Brain pericyte (primary cell): ENCODE data around the gene DNAH6.
"Not testable (repeated sequence)": the region's sequence is repeated elsewhere in the genome, so short reads cannot be mapped to it uniquely, and the experiment has no call there.

Source experiments
- DNase-seq: peaks from one replicate; pipeline ENCODE4 v3.0.0-alpha.2; 2012; ENCODE audit warnings: low read depth, low spot score

DNAH6 gene

DNA sequence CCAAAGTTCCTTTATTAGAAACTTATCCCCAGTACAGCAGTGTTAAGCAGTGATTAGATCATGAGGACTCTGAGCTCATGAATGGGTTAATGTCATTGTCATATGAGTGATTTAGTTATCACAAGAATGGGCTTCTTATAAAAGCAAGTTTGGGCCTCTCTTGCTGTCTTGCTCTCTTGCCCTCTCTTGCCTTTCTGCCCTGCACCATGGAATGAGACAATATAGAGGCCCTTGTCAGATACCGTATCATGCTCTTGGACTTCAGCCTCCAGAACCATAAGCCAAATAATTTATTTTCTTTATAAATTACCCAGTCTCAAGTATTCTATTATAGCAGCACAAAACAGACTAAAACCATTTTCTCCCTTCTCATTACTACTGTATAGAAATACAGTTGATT is 238.8 kb downstream of the DNAH6 start:
- no peak for DNase-seq

DNA sequence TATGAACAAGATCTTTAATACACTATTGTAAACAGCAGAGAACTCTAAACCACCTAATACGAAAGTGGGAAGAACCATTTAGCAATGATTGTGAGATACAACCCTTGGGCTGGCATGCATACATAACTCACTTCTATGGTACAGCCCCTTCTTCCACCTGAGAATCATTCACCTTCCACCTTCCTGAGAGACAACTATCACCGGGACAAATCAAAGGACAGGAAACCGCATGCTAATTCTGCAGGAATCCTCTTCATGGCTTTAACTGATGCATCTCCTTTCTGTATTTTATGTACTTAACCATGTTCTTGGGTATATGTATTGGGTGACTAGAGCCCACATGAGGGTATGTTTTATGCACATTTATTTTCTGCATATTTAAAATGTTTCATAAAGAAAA is 241.3 kb downstream of the DNAH6 start:
- DNase-seq, result no peak

DNA sequence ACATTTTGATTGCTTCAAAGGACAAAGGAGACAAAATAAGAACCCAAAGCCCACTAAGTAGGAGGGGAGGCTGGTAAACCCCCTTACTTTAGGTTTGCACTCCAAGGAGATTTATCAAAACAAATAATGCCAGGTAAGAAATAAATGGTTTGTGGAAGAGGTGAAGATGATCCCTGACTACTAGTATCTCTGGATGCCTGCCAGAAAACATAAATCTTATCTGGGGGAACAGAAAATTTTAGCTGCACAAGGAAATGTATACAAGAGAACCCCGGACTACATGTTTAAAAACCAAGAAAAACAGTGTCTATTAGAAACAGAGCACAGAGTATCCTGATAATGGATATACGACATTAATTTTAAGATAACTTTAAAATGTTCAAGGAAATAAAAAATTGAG is 250.5 kb downstream of the DNAH6 start:
- DNase-seq, result no peak

DNA sequence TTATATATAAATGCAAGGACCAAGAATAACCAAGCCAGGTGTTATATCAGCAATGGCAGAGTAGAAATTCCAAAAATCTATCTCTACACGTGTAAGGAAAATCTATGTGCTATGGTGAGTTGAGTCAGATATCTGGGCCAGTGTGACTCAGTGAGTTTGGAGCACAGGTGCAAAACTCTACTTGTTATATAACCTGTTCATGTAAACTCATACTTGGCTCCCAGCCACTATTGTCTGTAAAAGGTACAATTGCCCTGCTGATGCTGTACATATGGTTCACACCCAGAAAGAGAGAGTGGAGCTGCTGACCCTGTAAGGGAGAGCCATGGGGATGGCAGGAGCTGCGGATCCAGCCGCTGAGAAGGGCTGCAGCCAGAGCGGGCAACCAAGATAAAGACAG is 252.5 kb downstream of the DNAH6 start:
- no peak for DNase-seq

DNA sequence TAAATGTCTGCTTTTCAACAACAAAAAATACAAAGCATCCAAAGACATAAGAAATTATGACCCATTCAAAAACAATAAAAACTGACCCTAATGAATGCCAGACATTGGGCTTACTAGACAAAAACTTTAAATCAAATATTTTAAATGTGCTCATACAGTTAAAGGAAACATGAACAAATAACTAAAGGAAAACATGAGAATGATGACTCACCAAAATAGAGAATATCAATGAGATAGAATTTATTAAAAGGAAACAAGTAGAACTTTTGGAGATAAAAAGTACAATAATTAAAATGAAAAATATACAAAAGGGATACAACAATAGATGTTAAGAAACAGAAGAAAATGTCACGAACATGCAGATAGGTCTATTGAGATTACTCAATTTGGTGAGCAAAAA is 254.0 kb downstream of the DNAH6 start:
- DNase-seq, result no peak

DNA sequence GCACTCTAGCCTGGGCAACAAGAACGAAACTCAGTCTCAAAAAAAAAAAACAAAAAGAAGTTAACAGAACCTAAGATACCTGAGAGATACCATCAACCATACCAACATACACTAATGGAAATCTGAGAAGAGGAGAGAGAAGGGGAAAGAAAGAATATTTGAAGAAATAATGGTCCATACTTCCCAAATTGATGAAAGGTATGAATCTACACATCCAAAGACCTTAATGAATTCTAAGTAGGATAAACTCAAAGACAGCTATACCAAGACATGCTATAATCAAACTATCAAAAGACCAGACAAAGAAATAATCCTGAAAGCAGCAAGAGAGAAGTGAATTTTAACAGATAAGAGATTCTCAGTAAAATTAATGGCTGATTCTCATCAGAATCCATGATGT is 255.0 kb downstream of the DNAH6 start:
- DNase-seq, result no peak

DNA sequence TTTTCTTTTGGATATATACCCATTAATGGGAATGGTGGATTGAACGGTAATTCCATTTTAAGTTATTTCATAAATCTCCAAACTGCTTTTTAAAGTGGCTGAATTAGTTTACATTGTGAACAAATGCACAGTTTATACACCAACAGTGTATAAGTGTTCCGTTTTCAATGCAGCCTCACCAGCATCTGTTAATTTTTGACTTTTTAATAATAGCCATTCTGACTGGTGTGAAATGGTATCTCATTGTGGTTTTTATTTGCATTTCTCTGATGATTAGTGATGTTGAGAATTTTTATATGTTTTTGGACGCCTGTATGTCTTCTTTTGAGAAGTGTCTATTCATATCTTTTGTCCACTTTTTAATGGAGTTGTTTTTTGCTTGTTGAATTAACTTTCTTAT is 257.3 kb downstream of the DNAH6 start:
- DNase-seq, result not testable (repeated sequence)

DNA sequence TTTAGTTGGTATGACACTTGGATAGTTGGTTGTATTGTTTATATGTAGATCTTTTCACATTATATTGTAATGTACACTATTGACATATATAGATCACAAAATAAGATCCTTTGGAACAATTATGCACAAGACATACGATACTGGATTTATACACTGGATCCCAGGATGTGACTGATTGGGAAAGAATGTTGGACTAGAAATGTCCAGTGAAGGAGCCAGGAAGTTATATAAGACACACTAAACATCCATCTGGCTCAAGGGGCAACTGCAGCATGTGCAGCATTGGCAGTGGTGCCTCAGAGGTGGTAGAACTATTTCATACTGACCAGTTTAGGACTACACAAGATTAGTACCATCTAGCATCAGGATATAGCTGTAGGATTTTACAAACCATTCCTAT is 259.7 kb downstream of the DNAH6 start:
- DNase-seq, result no peak

DNA sequence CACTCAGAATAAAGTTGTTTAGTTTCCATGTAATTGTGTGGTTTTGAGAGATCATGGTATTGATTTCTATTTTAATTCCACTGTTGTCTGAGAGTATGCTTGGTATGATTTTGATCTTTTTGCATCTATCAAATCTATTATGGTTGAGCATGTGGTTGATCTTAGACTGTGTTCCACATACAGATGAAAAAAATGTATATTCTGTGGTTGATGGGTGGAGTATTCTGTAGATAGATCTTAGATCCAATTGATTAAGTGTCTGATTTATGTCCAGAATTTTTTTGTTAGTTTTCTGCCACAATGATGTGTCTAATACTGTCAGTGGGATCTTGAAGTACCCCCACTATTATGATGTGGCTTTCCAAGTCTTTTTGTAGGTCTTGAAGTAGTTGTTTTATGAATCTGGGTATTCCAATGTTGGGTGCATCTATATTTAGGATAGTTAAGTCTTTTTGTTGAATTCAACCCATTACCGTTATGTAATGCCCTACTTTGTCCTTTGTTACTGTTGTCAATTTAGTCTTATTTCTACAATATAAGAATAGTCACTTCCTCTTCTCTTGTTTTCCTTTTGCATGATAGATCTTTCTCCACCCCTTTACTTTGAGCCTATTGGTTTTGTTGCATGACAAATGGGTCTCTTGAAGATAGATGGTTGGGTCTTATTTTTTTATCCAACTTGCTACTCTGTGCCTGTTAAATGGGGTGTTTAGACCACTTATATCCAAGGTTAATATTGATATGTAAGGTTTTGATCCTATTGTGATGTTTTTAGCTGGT is 262.8 kb downstream of the DNAH6 start:
- DNase-seq, result no peak

DNA sequence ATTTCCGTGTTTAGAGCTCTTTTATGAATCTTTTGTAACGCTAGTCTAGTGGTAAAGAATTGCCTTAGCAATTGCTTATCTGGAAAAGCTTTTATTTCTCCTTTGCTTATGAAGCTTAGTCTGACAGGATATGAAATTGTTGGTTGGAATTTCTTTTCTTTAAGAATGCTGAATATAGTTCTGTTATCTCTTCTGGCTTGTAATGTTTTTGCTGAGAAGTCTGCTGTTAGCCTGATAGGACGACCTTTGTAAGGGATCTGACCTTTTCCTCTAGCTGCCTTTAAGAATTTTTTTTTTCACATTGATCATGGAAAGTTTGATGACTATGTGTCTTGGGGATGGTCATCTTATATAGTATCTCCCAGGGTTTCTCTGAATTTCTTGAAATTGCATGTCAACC is 263.5 kb downstream of the DNAH6 start:
- no peak for DNase-seq

DNA sequence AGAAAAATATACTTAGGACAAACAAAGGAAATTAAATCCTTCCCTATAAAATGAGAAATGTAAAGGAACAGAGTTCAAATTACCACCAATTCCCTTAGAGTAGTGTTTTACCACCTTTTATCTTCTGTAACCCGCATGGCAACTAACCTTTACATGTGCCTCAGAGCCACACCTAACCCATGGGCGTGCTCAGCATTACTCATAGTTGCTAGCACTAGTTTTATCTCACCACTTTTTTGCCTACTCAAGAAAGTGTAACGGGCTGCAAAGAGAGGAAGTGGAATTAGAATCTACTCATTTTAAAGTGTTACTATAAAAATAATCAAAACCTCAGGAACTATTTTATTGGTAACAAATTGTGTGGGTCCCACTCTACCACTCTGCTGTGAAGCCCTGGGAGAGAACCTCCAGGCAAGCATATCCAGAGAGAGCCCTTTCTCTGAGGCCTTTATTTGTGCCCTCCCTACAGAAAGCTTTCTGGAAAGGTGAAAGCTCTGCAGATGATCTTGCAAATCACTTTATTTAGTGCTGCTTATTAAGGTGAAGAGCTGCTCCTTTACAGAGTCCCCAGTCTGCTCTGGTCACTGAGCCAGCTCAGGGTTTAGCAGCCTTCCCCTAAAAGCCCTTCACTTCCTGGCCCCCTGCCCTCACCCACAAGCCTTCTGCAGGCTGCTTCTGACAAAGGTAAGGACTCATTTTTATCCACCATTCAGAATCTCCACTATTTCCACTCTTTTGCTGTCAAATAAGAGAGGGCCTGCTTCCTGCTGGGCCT is 265.8 kb downstream of the DNAH6 start:
- no peak for DNase-seq

DNA sequence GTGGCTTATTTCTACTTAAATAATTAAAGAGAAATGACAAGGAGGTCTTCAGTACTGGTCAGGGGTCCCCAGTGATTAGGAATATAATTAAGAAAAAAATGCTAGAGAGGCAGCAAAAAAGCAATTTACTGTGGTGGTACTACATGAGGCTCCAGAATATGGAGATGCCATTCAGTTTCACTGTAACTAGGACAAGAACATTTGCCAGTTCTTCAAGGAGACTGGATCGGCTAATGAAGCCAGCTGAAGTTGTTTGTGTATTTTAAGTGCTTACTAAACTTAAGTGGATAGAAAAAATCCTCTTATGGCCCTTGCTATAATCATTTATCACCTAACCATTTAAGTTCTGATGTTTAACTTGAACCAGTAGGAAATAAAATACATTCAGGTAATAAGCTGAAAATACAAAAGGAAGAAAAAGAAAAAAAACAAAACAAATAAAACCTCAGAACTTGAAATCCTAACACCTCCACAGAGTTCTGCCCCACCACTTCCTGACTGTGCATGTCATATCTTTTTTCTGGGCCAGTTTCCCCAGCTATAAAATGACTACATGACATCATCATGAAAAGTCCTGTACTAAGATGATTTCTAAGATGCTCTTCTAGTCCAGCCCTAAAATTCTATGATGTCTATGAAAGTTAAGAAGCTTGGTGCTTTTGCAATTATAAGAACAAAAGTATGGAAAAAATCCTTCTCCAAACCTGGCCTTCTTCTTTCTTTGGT is 266.6 kb downstream of the DNAH6 start:
- DNase-seq, result no peak

DNA sequence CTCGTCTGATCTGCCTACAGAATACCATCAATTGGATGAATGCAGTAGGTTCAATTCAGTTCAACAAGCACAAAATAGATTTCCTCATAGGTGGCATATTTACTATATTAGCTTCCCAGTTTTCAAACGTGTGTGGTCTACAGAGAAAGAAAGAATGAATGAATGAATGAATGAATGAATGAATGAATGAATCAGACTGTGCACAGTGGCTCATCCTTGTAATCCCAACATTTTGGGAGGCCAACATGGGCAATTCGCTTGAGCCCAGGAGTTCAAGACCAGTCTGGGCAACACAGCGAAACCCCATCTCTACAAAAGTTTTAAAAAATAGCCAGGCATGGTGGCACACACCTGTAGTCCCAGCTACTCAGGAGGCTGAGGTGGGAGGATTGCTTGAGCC is 269.7 kb downstream of the DNAH6 start:
- DNase-seq, result no peak

DNA sequence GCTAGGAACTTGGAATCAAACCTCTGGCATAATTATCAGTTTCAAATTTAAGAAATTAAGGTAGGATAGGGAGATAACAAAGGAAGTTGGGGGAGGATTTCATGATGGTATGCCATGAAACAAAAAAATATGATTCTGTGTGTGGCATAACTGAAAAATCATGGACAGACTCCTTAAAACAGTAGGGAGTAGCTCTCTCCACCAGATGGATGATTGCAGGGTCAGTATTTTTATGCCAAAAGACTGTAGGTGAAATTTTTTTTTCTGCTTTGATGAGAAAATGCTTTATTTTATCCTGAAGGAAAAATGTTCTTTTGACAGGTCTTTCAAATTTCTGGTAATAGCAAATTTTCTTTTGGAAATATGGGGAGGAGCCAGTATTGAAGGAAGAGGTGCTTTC is 270.3 kb downstream of the DNAH6 start:
- DNase-seq, result no peak

DNA sequence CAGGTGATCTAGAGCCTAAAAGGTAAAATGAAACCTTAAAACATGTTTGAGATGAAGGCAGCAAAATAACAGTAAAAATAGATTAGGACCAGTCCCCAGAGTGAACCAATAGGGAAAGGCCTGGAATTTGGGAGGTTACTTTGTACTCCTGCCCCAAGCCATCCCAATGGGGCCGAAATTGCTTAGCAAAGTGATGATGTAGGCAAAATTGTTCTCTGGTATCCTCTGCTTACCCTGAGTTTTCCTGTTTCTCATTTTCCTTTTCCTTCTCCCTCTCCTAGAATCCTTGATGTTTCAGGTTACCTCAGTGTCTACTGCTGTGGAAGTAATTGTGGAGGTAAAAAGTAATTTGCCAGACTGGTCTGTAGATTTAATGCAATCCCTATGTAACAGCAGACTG is 271.7 kb downstream of the DNAH6 start:
- DNase-seq, result no peak

DNA sequence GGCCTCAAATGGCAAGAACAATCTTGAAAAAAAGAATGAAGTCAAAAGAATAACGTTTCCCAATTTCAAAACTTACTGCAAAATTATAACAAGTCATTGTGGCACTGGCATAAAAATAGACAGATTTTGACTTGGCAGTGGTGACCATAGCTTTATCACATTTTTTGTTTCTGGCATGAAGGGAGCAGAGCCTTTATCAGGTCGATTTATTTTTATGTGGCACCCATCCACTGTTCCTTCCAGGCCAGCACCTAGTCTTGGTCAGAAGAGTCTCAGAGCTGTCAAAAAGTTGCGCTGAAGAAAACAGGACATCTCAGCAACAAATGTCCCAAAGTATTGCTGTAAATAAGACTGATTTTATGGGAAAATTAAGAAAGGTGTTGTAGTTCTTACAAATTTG is 272.2 kb downstream of the DNAH6 start:
- DNase-seq, result no peak

DNA sequence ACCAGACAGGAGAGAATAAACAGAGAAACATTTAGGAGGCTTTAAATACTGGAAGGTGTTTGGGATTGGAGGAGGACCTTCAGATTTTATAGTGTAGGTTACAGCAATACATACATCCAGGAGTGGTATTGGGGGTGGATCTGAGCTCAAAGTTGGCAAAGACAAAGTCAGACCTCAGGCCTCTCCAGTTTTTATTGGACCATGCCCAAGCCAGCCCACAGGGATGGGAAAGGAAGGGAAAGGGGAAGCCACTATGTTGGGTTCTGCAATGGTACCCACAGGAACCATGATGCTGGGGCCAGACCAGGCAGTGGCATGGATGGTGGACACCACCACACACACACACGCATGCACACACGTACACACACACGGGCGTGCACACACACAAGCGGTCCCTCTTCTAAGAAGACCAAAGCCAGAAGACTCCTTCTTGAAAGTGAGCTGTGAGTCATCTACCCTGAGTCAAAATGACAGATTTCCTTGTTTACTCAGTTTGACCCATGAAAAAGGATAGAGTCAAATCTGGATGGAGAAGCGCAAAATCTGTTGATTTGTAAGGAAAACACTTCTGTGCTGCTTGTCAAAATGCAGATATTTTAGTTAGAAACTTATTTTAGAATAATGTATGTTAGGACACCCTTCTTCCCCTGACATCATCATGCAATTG is 276.7 kb downstream of the DNAH6 start:
- no peak for DNase-seq

DNA sequence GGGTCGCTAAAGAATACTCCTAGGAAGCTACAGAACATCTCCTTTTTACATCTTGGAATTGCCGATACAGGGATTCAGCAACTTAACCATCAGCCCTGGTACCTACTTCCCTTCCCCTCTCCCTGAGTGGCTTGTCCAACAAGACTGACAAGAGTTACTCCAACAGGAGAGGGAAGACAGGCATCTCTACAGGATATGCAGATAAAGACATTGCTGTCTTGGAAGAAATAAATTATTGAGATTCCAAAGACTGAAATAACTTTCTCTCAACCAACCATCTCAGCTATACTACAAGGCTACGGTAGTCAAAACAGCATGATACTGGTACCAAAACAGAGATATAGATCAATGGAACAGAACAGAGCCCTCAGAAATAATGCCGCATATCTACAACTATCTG is 277.3 kb downstream of the DNAH6 start:
- DNase-seq, result no peak

DNA sequence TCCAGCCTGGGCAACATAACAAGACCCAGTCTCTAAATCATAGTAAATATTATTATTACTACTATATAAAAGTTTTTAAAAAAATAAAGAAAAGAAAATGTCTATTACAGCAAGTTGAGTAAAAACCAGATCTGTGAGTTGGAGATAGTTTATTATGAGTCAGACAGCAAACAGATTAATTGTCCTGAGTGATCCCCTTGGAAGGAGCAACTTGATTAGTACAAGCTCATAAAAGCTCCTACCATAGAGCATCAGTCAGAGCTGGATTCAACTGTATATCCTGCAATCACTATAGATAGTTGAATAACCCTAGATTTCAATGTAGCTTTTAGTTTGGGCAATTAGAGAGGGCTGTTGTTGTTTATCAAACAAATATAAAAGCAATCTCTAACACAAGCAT is 280.5 kb downstream of the DNAH6 start:
- DNase-seq, result no peak

DNA sequence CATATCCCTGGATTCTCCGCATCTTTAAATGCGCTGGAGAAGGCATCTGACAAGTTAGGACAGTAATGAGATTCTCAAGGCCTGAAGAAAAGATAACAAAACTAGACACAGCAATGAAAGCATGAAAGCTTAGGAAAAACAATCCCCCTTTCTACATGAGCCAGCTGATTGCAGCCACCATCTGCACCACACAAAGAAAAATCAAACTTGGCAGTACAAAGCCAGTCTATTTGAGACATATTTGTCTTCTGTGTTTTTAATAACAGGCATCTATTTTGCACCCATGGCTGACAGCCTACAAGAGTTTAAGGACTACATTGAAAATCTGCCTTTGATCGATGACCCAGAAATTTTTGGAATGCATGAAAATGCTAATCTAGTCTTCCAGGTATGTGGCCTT is 281.0 kb downstream of the DNAH6 start:
- DNase-seq, result no peak

DNA sequence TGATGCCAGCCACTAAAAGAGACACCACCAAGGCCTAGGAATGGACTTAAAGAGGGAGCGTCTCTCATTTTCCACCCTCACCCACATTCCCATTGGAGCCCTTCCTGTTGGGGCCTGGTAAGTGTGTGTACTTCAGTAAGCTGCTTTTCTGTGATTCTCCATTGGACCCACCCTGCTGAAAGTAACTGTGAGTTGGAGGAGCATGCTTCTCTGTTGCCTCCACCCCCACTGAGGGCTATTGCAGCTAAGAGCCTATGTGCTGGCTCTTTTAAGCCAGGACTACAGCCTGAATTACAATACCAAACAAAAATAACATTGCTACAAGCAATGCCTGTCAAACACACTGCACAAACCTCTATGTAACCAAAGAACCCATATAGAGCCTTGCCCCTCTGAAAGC is 283.5 kb downstream of the DNAH6 start:
- no peak for DNase-seq

DNA sequence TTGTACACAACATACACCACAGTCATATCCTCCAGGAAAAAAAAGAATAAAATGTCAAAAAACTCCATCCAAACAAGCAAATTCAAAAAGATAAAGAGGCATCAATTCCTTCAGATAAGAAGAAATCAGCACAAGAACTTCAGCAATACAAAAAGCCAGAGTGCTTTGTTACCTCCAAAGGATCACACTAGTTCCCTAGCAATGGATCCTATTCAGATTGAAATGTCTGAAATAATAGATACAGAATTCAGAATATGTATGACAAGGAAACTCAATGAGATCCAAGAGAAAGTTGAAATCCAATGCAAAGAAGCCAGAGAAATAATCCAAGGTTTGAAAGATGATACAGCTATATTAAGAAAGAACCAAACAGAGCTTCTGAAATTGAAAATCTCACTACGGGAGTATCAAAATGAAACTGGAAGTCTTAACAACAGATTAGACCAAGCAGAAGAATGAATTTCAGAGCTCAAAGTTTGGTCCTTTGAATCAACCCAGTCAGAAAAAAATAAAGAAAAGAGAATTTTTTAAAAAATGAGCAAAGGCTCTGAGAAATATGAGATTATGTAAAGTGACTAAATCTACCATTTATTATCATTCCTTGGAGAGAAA is 284.0 kb downstream of the DNAH6 start:
- no peak for DNase-seq
